SU-DHL-6 (cell line): ENCODE data around the gene SAP25.

Source experiments
- EZH2phosphoT487 ChIP-seq: fragments of 200-600 bp; sonication (generic), shearing (Covaris generic); conservative IDR thresholded peaks from 2 replicates; pipeline ENCODE4 v1.6.1; 2018; ENCODE audit warnings: mild to moderate bottlenecking, antibody characterized with exemption, low read length, moderate library complexity, mixed read lengths
- TF ChIP-seq, protein P1 (sequence below): fragments of 200-600 bp; sonication (generic); IDR thresholded peaks from one replicate; pipeline ENCODE4 v1.5.1; 2017; ENCODE audit warnings: antibody characterized with exemption, mild to moderate bottlenecking, low read length, moderate library complexity; ENCODE audit not compliant: insufficient read depth, poor library complexity, severe bottlenecking

- TF ChIP-seq, protein P1, sequence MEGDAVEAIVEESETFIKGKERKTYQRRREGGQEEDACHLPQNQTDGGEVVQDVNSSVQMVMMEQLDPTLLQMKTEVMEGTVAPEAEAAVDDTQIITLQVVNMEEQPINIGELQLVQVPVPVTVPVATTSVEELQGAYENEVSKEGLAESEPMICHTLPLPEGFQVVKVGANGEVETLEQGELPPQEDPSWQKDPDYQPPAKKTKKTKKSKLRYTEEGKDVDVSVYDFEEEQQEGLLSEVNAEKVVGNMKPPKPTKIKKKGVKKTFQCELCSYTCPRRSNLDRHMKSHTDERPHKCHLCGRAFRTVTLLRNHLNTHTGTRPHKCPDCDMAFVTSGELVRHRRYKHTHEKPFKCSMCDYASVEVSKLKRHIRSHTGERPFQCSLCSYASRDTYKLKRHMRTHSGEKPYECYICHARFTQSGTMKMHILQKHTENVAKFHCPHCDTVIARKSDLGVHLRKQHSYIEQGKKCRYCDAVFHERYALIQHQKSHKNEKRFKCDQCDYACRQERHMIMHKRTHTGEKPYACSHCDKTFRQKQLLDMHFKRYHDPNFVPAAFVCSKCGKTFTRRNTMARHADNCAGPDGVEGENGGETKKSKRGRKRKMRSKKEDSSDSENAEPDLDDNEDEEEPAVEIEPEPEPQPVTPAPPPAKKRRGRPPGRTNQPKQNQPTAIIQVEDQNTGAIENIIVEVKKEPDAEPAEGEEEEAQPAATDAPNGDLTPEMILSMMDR: no peak
- TF ChIP-seq EZH2phosphoT487: no peak
Measured at GRCh38 chr7:100547872-100548271, 25.8 kb downstream of the SAP25 start.
